Endometrial microvascular endothelial cells (primary cell): ENCODE measurements around the gene PDGFA. TPM values are rescaled to one million over a fixed set of nuclear protein-coding genes. Genes with fewer than 3 reads are reported as not detected.

Experiments used
- in situ Hi-C: cut with HindIII; loops from 2 replicates; pipeline ENCODE4 v1.10.0; 2017; ENCODE audit warnings: low sequenced_read_pairs, low pct_unique_long_range_greater_than_20kb; ENCODE audit errors: inconsistent ontology term
- total RNA-seq: library from RNA; depleted of rRNA; stranded (reverse); fragments of >200 nt; gene quantifications from one replicate; pipeline ENCODE4 v1.2.3, GENCODE V29; 2015; ENCODE audit errors: inconsistent ontology term

The PDGFA gene
- total RNA-seq, 1 donor from 2014 or later = 81.8 TPM

- in situ Hi-C loops = no loop called here
Observed at GRCh38 chr7:468681-469562, 50.7 kb downstream of the PDGFA start.

GRCh38 chr7:467856-468545, 51.6 kb downstream of the PDGFA start:
- in situ Hi-C loops = no loop called here

GRCh38 chr7:467393-467828, 52.2 kb downstream of the PDGFA start:
- in situ Hi-C loops = no loop called here

GRCh38 chr7:466465-467191, 53.0 kb downstream of the PDGFA start:
- in situ Hi-C loops = no loop called here

- in situ Hi-C loops = no loop called here
Observed at GRCh38 chr7:465710-466400, 53.8 kb downstream of the PDGFA start.

GRCh38 chr7:464454-465401, 54.9 kb downstream of the PDGFA start:
- in situ Hi-C loops = no loop called here

- in situ Hi-C loops = no loop called here
Observed at GRCh38 chr7:463817-464453, 55.7 kb downstream of the PDGFA start.

GRCh38 chr7:463362-463781, 56.3 kb downstream of the PDGFA start:
- in situ Hi-C loops = no loop called here

- in situ Hi-C loops = no loop called here
Observed at GRCh38 chr7:462173-463103, 57.2 kb downstream of the PDGFA start.

GRCh38 chr7:461453-462172, 58.0 kb downstream of the PDGFA start:
- in situ Hi-C loops = no loop called here

- in situ Hi-C loops = no loop called here
Observed at GRCh38 chr7:461117-461452, 58.6 kb downstream of the PDGFA start.

GRCh38 chr7:460374-461116, 59.1 kb downstream of the PDGFA start:
- in situ Hi-C loops = no loop called here

- in situ Hi-C loops = no loop called here
Observed at GRCh38 chr7:459584-460373, 59.9 kb downstream of the PDGFA start.

- in situ Hi-C loops = no loop called here
Observed at GRCh38 chr7:458511-459245, 61.0 kb downstream of the PDGFA start.
